ENCODE measurements around the gene IL11.

Gene IL11

DNA sequence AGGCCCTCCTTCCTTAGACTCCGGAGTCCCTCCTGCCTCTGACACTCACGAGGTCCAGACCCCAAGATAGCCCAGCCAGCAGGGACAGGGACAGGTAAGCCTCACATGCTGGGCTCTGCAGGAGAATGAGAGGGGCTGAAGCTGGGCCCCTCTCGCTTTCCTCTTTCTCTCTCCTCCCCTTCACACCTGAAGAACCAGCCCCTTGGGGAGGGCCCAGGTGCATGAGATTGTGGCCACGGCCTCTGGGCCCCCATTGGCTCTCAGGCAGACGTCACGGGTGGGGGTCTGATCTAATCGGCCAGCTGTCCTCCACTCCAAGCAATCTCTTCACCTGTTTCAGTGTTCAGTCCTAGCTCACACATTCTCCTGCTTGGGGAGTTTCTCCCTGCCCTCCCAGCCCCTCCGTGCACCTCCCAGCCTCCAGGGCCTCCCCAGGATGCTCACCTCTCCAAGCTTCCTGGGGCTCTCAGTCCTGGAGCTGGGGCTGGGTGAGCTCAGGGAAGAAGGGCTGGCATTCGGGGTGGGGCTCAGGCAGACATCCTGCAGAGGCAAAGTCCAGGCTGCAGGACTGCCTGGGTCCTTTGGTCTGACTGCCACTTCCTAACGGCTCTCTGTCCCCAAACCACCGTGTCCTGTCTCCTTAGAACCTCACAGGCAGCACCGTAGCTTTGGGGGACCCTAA lies 47.9 kb downstream of the IL11 start:
- TF ChIP-seq, protein P1, sequence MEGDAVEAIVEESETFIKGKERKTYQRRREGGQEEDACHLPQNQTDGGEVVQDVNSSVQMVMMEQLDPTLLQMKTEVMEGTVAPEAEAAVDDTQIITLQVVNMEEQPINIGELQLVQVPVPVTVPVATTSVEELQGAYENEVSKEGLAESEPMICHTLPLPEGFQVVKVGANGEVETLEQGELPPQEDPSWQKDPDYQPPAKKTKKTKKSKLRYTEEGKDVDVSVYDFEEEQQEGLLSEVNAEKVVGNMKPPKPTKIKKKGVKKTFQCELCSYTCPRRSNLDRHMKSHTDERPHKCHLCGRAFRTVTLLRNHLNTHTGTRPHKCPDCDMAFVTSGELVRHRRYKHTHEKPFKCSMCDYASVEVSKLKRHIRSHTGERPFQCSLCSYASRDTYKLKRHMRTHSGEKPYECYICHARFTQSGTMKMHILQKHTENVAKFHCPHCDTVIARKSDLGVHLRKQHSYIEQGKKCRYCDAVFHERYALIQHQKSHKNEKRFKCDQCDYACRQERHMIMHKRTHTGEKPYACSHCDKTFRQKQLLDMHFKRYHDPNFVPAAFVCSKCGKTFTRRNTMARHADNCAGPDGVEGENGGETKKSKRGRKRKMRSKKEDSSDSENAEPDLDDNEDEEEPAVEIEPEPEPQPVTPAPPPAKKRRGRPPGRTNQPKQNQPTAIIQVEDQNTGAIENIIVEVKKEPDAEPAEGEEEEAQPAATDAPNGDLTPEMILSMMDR (IDR thresholded peaks at IDR 0.05; ENCODE audit: low read length, missing control alignments) = no peak
- H3K4me3 ChIP-seq (replicated peaks; ENCODE audit: low read depth, low read length) = no peak overlapping the region
- no peak for DNase-seq (ENCODE audit: low read depth)

DNA sequence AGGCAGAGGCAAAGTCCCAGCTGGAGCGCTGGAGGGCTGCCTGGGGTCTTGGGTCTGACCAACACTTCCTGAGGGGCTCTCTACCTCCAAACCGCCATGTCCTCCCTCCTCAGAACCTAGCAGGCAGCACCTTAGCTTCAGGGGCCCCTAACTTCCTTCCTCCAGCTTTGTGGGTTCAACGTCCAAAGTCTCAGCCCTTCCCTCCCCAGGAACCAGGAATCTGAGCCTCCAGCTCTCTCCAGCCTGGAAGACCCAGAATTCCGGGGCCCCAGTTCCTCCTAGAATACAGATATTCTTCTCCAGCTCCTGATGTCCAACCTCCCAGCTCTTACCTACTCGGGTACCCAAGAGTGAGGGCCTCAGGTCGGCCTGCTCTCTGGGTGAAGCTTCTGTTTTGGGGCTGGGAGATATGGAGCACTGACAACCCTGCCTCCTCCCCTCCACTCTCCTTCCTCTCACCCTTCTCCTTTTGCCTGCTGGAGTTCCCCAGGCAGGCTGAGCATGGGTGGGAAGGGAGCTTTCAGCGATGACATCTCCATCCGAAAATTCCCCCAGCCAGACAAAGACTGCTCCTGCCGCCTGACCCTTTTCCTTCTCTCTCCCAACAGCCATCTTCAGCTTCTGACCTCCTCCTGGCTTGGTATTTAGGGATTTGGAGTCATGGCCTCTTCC lies 48.7 kb downstream of the IL11 start:
- no peak overlapping the region for H3K4me3 ChIP-seq (replicated peaks; ENCODE audit: low read depth, low read length)
- TF ChIP-seq, protein P1 (IDR thresholded peaks at IDR 0.05; ENCODE audit: low read length, missing control alignments) = no peak
- DNase-seq (ENCODE audit: low read depth) = no peak

DNA sequence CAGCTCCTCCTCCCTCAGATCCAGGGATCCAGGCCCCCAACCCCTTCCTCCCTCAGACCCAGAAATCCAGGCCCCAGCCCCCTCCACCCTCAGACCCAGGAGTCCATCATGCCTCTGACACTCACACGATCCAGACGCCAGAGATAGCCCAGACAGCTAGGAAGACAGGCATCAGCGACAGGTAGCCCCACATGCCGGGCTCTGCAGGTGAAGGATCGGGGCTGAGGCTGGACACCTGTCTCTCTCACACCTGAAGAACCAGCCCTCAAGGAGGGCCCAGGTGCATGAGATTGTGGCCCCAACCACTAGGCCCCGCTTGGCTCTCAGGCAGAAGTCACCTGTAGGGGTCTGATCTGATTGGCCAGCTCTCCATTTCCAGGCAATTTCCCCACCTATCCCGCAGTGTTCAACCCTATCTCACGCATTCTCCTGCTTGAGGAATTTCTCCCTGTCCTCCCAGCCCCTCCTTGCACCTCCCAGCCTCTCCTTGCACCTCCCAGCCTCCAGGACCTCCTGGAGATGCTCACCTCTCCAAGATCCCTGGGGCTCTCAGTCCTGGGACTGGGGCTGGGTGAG lies 49.3 kb downstream of the IL11 start:
- no peak for DNase-seq (ENCODE audit: low read depth)
- no peak overlapping the region for H3K4me3 ChIP-seq (replicated peaks; ENCODE audit: low read depth, low read length)
- TF ChIP-seq, protein P1 (IDR thresholded peaks at IDR 0.05; ENCODE audit: low read length, missing control alignments) = no peak

DNA sequence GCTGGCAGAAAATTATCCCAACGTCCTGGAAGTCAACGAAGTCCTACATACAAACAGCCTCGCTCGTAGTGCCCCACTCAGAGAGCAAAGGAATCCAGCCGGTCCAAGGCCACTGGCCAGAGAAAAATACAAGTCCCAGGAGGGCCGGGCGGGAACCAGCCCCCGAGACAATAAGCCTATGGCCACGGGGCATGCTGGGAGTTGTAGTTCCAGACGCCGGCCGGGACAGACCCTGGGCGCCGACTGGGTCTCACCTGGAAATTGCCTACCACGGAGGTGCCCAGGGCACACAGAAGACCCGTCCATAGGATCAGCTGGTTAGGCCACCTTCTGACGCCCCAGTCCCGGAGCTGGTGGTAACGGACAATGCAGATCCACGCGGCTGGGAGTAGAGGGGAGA lies 50.5 kb downstream of the IL11 start:
- DNase-seq (ENCODE audit: low read depth) = peak; percentile 42
- H3K4me3 ChIP-seq (replicated peaks; ENCODE audit: low read depth, low read length) = no peak overlapping the region
- TF ChIP-seq, protein P1 (IDR thresholded peaks at IDR 0.05; ENCODE audit: low read length, missing control alignments) = no peak

DNA sequence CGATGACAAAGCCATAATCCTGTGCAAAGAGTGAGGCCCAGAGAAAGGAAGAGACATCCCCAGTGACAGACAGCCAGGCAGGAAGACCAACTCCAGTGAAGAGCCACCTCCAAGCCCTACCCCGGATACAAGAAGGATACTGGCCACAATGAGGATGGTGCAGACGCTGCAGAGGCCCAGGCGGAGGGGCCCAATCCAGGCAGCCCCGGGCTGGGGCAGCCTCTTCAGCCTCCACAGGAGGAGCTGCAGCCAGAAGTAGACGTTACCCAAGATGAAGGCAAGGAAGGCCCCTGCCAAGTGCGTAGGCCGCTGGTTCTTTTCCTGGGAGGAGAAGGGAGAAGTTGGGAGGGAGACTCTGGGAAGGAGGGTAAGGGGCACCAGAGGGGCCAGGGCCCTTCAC lies 53.6 kb downstream of the IL11 start:
- TF ChIP-seq, protein P1 (IDR thresholded peaks at IDR 0.05; ENCODE audit: low read length, missing control alignments) = no peak
- no peak overlapping the region for H3K4me3 ChIP-seq (replicated peaks; ENCODE audit: low read depth, low read length)
- DNase-seq (ENCODE audit: low read depth) = no peak

DNA sequence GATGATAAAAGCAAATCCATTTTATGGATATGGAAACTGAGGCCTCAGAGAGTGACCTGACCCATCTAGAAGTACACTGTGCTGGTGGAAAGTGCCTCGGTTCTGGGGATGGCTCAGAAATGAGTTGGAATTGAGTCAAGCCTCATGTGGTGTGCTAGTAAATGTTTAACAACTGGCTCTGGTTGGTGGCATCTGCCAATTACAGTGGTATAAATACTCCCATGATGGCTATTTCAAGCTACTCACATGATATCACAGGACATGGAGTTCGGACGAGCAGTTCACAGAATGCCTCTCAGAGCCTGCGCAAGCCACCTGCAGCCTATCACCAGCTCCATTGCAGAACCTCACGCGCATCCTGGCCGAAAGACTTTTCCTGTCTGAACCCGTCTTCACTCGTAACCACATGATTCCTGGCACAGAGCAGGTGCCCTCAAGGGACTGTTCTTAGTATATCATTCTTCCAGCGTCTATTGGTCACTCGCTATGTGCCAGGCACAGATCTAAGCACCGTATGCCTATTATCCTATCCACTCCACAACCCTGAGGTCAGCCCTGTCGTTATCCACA lies 54.2 kb downstream of the IL11 start:
- TF ChIP-seq, protein P1 (IDR thresholded peaks at IDR 0.05; ENCODE audit: low read length, missing control alignments) = no peak
- H3K4me3 ChIP-seq (replicated peaks; ENCODE audit: low read depth, low read length) = no peak overlapping the region
- DNase-seq (ENCODE audit: low read depth) = no peak
